Activated B cell treated with CpG ODN at 0.5 μM for 24 hours (primary cell): ENCODE results near the gene MIX23. TPM values are rescaled to one million over a fixed set of nuclear protein-coding genes. Genes with fewer than 3 reads are reported as not detected.

Experiments used
- ATAC-seq: fragments of 200-7000 bp; cut with Tn5 transposase; one replicate; pipeline ENCODE4 v1.10.0; 2021; ENCODE audit warnings: low read depth, mild to moderate bottlenecking, moderate library complexity
- CTCF ChIA-PET: fragments of 350-600 bp; sonication (Branson Sonifier 250); formaldehyde crosslinking; loops from one replicate; lab custom pipeline; 2021; ENCODE audit warnings: antibody characterized with exemption; lab: Charles Lee
- POLR2A ChIA-PET: fragments of 350-600 bp; sonication (Branson Sonifier 250); formaldehyde crosslinking; loops from one replicate; lab custom pipeline; 2021; ENCODE audit warnings: antibody characterized with exemption; lab: Charles Lee
- DNase-seq: peaks from one replicate; pipeline ENCODE4 v3.0.0; 2022
- H3K27ac Mint-ChIP-seq: one replicate; pipeline ENCODE4 v1.8.0; 2020; ENCODE audit warnings: mixed read lengths
- H3K27me3 Mint-ChIP-seq: one replicate; pipeline ENCODE4 v1.8.0; 2021; ENCODE audit warnings: mixed read lengths
- H3K36me3 Mint-ChIP-seq: one replicate; pipeline ENCODE4 v1.8.0; 2021; ENCODE audit warnings: low read depth, mixed read lengths
- H3K4me1 Mint-ChIP-seq: one replicate; pipeline ENCODE4 v1.8.0; 2021; ENCODE audit warnings: mixed read lengths
- H3K4me3 Mint-ChIP-seq: one replicate; pipeline ENCODE4 v1.8.0; 2020; ENCODE audit warnings: mild to moderate bottlenecking, mixed read lengths
- H3K9me3 Mint-ChIP-seq: one replicate; pipeline ENCODE4 v1.8.0; 2020; ENCODE audit warnings: mixed read lengths
- intact Hi-C: fragments of 100-400 bp; cut with micrococcal nuclease; formaldehyde crosslinking; loops from one replicate; pipeline ENCODE4 v1.15.1; 2024
- total RNA-seq: library from RNA; stranded (reverse); gene quantifications from 2 replicates; pipeline ENCODE4 v1.2.3, GENCODE V29; 2022
- TF ChIP-seq, protein P1 (sequence below): fragments of 200-600 bp; IDR thresholded peaks from one replicate; pipeline ENCODE4 v1.8.0; 2022; ENCODE audit warnings: antibody characterized with exemption, mild to moderate bottlenecking

MIX23 gene
- total RNA-seq, 1 donor from 2014 or later, result 49.1 TPM

GRCh38 chr3:122405015-122405414, 22.0 kb upstream of the MIX23 start:
- no peak overlapping the region for H3K4me3 Mint-ChIP-seq
- intact Hi-C loops, result no loop called here
- CTCF ChIA-PET, result interaction anchor here (1.0 to 1.4 kb wide), 2 partner anchors 11 to 12 kb away, joined by 3 to 4 read pairs; no protein-coding TSS in a partner anchor
- H3K36me3 Mint-ChIP-seq, result peaks cover 66% of the 10 kb centered on the region
- H3K4me1 Mint-ChIP-seq, result peaks cover 20% of the 10 kb centered on the region
- H3K27ac Mint-ChIP-seq, result no peak overlapping the region
- ATAC-seq, result no peak
- no peaks in the 10 kb centered on the region for H3K9me3 Mint-ChIP-seq
- POLR2A ChIA-PET, result interaction anchor here (1.0 to 1.1 kb wide), 2 partner anchors 11 to 16 kb away, joined by 3 to 4 read pairs; partner anchors contain the start of gene WDR5B
- no peaks in the 10 kb centered on the region for H3K27me3 Mint-ChIP-seq
- TF ChIP-seq, protein P1, sequence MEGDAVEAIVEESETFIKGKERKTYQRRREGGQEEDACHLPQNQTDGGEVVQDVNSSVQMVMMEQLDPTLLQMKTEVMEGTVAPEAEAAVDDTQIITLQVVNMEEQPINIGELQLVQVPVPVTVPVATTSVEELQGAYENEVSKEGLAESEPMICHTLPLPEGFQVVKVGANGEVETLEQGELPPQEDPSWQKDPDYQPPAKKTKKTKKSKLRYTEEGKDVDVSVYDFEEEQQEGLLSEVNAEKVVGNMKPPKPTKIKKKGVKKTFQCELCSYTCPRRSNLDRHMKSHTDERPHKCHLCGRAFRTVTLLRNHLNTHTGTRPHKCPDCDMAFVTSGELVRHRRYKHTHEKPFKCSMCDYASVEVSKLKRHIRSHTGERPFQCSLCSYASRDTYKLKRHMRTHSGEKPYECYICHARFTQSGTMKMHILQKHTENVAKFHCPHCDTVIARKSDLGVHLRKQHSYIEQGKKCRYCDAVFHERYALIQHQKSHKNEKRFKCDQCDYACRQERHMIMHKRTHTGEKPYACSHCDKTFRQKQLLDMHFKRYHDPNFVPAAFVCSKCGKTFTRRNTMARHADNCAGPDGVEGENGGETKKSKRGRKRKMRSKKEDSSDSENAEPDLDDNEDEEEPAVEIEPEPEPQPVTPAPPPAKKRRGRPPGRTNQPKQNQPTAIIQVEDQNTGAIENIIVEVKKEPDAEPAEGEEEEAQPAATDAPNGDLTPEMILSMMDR, result no peak
- no peak for DNase-seq

DNA sequence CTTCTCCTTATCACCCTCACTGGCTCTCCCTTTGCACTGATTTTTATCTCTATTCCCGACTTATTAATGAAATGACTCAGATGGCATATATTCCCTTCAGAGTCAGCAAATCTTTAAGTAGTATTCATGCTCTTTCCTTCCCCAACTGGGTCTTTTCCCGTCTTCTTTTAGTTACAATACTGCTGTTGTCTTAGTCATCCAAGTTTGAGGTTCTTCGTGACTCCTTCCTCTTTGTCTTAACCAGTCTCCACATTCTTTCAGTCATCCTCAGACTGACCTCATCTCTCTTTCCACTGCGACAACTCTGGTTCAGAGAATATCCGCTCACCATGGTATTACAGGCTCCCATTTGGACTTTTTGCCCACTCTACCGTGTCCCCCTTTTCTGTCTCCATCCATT, 20.5 kb upstream of the MIX23 start:
- no peak for ATAC-seq
- no peak overlapping the region for H3K27ac Mint-ChIP-seq
- no peaks in the 10 kb centered on the region for H3K27me3 Mint-ChIP-seq
- no peak for DNase-seq
- no peak overlapping the region for H3K4me3 Mint-ChIP-seq
- CTCF ChIA-PET, result no interaction called here
- H3K9me3 Mint-ChIP-seq, result no peaks in the 10 kb centered on the region
- POLR2A ChIA-PET, result no interaction called here
- TF ChIP-seq, protein P1, result no peak
- peaks cover 5% of the 10 kb centered on the region for H3K4me1 Mint-ChIP-seq
- intact Hi-C loops, result no loop called here
- H3K36me3 Mint-ChIP-seq, result peaks cover 54% of the 10 kb centered on the region

DNA sequence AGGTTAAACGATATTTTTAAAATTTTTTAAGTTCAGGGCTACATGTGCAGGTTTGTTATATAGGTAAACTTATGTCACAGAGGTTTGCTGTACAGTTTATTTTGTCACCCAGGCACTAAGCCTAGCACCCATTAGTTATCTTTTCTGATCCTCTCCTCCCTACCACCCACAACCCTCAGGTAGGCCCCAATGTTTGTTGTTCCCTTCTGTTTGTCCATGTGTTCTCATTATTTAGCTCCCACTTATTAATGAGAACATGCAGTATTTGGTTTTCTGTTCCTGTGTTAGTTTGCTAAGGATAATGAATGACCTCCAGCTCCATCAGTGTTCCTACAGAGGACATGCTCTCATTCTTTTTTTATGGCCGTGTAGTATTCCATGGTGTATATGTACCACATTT, 15.9 kb upstream of the MIX23 start:
- no peak overlapping the region for H3K4me3 Mint-ChIP-seq
- no peak for ATAC-seq
- ChIA-PET CTCF (no interaction called here), POLR2A (no interaction called here)
- peaks cover 18% of the 10 kb centered on the region for H3K36me3 Mint-ChIP-seq
- intact Hi-C loops, result no loop called here
- H3K27me3 Mint-ChIP-seq, result no peaks in the 10 kb centered on the region
- H3K4me1 Mint-ChIP-seq, result peaks cover 2% of the 10 kb centered on the region
- H3K27ac Mint-ChIP-seq, result no peak overlapping the region
- H3K9me3 Mint-ChIP-seq, result no peaks in the 10 kb centered on the region
- TF ChIP-seq, protein P1, result no peak
- no peak for DNase-seq

- TF ChIP-seq, protein P1, result no peak
- peaks cover 4% of the 10 kb centered on the region for H3K36me3 Mint-ChIP-seq
- intact Hi-C loops, result no loop called here
- DNase-seq (no peak), ATAC-seq (no peak)
- ChIA-PET POLR2A (no interaction called here), CTCF (no interaction called here)
- peaks cover 5% of the 10 kb centered on the region for H3K4me1 Mint-ChIP-seq
- no peaks in the 10 kb centered on the region for H3K9me3 Mint-ChIP-seq
- H3K27ac Mint-ChIP-seq, result no peak overlapping the region
- no peak overlapping the region for H3K4me3 Mint-ChIP-seq
- no peaks in the 10 kb centered on the region for H3K27me3 Mint-ChIP-seq
Measured at GRCh38 chr3:122397201-122397600, 14.2 kb upstream of the MIX23 start.

GRCh38 chr3:122396511-122396910, 13.5 kb upstream of the MIX23 start:
- POLR2A ChIA-PET, result no interaction called here
- no peak for DNase-seq
- H3K27ac Mint-ChIP-seq, result no peak overlapping the region
- H3K27me3 Mint-ChIP-seq, result no peaks in the 10 kb centered on the region
- H3K36me3 Mint-ChIP-seq, result peaks cover 4% of the 10 kb centered on the region
- ATAC-seq, result no peak
- CTCF ChIA-PET, result no interaction called here
- TF ChIP-seq, protein P1, result no peak
- H3K4me3 Mint-ChIP-seq, result no peak overlapping the region
- no peaks in the 10 kb centered on the region for H3K9me3 Mint-ChIP-seq
- intact Hi-C loops, result no loop called here
- peaks cover 5% of the 10 kb centered on the region for H3K4me1 Mint-ChIP-seq
